ENCODE measurements around the gene CA5A. TPM values are rescaled to one million over a fixed set of nuclear protein-coding genes. Genes with fewer than 3 reads are reported as not detected.

Gene CA5A
- total and polyA plus RNA-seq, 8 donors: 0.09 to 0.77 (median 0.16) TPM

DNA sequence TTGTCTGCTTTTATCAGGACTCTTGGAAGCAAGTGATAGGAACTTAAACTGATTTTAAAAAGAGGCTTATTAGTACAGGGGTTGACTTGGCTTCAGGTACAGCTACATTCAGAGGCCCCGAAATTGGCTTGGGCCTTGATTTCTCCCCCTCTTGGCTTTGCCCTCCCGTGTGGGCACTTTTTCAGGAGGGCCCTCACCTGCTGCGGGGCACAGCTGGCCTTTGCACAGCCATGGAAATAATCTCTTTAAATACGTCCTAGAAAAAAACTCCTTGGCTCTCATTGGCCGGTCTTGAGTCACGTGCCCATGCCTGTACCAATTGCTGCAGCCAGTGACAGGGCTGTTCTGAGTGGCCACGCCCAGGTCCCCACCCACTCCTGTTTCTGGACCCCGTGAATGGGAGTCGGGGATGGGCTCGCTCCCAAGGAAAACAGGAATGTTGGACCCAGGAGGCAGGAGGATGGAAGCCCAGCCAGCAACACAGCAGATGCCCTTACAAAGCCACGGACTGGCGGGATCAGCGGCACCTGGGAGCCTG, 15.0 kb downstream of the CA5A start:
- Histone ChIP-seq H3K4me1 (peaks cover 0 to 6% of the 10 kb centered on the region in 2 donors), H3K36me3 (no peaks in the 10 kb centered on the region), H3K9me3 (no peaks in the 10 kb centered on the region), H3K4me3 (no peak overlapping the region), H3K27ac (no peak overlapping the region), H3K27me3 (peaks cover 0 to 17% of the 10 kb centered on the region in 2 donors)
- DNase-seq (no peak), ATAC-seq (no peak)
- TF ChIP-seq, protein P1, sequence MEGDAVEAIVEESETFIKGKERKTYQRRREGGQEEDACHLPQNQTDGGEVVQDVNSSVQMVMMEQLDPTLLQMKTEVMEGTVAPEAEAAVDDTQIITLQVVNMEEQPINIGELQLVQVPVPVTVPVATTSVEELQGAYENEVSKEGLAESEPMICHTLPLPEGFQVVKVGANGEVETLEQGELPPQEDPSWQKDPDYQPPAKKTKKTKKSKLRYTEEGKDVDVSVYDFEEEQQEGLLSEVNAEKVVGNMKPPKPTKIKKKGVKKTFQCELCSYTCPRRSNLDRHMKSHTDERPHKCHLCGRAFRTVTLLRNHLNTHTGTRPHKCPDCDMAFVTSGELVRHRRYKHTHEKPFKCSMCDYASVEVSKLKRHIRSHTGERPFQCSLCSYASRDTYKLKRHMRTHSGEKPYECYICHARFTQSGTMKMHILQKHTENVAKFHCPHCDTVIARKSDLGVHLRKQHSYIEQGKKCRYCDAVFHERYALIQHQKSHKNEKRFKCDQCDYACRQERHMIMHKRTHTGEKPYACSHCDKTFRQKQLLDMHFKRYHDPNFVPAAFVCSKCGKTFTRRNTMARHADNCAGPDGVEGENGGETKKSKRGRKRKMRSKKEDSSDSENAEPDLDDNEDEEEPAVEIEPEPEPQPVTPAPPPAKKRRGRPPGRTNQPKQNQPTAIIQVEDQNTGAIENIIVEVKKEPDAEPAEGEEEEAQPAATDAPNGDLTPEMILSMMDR (IDR thresholded peaks at IDR 0.05): no peak
- intact Hi-C loops (cut with DNase I): no loop called here

DNA sequence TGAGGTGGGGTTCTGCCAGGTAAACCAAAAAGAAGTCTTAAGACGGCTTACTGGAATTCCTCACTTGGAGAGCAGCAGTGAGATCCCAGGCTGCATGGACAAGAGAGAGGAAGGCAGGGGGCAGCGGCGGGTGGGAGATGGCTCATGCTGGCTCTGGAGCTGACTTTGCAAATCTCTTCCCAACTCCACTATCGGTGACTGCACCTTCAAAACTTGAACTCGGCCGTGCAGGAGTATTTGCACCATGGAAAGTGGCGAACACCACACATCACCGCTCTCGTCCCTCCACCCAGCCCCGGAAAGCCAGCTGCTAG, 16.7 kb downstream of the CA5A start:
- DNase-seq: no peak
- Histone ChIP-seq H3K27ac (no peak overlapping the region), H3K4me3 (no peak overlapping the region), H3K27me3 (peaks cover 0 to 8% of the 10 kb centered on the region in 2 donors), H3K36me3 (no peaks in the 10 kb centered on the region), H3K4me1 (no peaks in the 10 kb centered on the region), H3K9me3 (no peaks in the 10 kb centered on the region)
- TF ChIP-seq, protein P1 (IDR thresholded peaks at IDR 0.05): no peak
- intact Hi-C loops (cut with DNase I): no loop called here
- ATAC-seq: no peak

DNA sequence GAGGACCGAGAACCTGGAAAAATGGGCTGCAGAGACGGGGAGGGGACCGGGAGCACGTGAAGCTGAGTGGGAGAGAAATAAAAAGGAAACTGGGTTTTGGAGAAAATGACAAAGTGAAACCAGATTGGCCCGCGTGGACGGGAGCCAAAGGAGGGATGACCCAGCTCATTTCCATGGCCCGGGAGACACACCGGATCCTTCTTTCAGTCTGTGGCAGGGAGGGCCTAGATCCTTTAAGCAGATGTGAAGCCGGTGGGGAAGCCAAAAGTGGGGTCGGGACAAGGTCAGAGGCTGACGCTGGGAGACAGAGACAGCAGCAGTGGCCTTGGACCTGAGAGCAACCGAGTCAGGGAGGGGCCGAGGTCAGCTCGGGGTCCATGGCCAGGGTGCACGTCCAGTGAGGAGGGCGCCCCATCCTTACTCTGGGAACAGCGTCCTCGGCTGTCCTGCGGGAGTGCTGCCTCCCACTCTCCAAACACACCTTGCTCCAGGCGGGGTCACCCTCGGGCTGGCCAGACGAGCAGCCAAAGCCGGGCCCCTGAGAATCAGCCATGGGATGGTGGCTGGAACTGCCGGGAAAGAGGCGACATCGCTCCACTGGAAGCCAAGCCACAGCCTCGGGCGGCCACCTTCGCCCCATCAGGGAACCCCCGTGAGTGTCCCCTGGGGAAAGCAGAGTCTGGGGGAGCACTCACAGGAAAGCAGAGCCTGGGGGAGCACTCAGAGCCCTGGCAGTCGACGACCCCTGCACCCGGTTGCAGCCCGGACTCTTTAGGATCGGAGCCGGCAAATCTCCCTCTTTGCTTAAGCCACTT, 17.3 kb downstream of the CA5A start:
- TF ChIP-seq, protein P1 (IDR thresholded peaks at IDR 0.05): no peak
- Histone ChIP-seq H3K4me1 (no peaks in the 10 kb centered on the region), H3K27me3 (peaks cover 0 to 14% of the 10 kb centered on the region in 2 donors), H3K36me3 (no peaks in the 10 kb centered on the region), H3K9me3 (no peaks in the 10 kb centered on the region), H3K27ac (no peak overlapping the region), H3K4me3 (no peak overlapping the region)
- ATAC-seq (no peak), DNase-seq (no peak)
- intact Hi-C loops (cut with DNase I): no loop called here

DNA sequence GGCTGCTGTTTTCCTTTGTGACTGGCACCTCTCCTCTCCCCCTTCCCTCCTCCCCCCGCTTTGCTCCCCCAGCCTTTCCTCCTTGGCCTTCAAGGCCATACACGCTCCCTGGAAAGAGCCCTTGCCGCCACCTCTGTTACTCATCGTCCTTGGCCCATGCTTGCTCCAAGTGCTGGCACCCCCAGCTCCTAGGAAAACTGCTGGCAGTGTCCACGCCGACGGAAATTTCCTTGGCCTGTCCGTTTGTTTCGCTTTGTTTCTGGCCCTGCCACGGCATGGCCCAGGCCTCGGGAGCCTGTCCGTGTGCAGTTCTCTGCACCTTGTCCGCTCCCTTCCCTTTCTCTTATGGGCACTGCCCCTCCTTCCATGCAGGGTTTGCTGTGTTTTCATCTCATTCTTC, 18.0 kb downstream of the CA5A start:
- H3K9me3 ChIP-seq: no peaks in the 10 kb centered on the region
- no peaks in the 10 kb centered on the region for H3K36me3 ChIP-seq
- DNase-seq (no peak), ATAC-seq (no peak)
- H3K27ac ChIP-seq: no peak overlapping the region
- H3K27me3 ChIP-seq: peaks cover 0 to 21% of the 10 kb centered on the region in 2 donors
- no peaks in the 10 kb centered on the region for H3K4me1 ChIP-seq
- intact Hi-C loops (cut with DNase I): no loop called here
- TF ChIP-seq, protein P1 (IDR thresholded peaks at IDR 0.05): no peak
- no peak overlapping the region for H3K4me3 ChIP-seq

DNA sequence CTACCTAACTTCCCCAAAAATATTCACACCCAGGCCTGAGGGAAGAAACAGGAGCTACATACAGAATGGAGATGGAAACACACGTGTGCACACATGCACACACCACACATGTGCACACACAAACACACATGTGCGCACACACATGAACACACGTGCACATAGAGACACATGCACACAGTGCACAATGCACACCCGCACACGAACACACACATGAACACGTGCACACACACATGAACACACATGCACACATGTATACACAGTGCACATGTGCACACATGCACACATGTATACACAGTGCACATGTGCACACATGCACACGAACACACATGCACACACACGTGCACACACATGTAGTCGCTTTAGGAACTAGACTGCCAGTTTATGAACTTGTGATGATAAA, 18.8 kb downstream of the CA5A start:
- H3K27ac ChIP-seq: no peak overlapping the region
- intact Hi-C loops (cut with DNase I): no loop called here
- DNase-seq (no peak), ATAC-seq (no peak)
- no peaks in the 10 kb centered on the region for H3K36me3 ChIP-seq
- peaks cover 0 to 27% of the 10 kb centered on the region in 2 donors for H3K27me3 ChIP-seq
- H3K4me1 ChIP-seq: no peaks in the 10 kb centered on the region
- no peak overlapping the region for H3K4me3 ChIP-seq
- no peaks in the 10 kb centered on the region for H3K9me3 ChIP-seq
- TF ChIP-seq, protein P1 (IDR thresholded peaks at IDR 0.05): no peak
